Activated T-helper 1 cell treated with anti-CD3 and anti-CD28 coated beads, Interleukin-2, amount 50 U/mL, for 16 hours (primary cell): Measurements from ENCODE around the gene KPNA4.

Source experiments
- DNase-seq, 2 donors: peaks; one replicate each; pipeline ENCODE4 v3.0.0-alpha.2; 2020; ENCODE audit warnings: low read depth in 1 of 2, low spot score in 1 of 2

Gene KPNA4

GRCh38 chr3:160498202-160498601 is 67.2 kb downstream of the KPNA4 start:
- no peak for DNase-seq

- DNase-seq, result no peak
These were observed 75.2 kb downstream of the KPNA4 start for GRCh38 chr3:160490166-160490565.

- no peak for DNase-seq
These were observed 78.9 kb downstream of the KPNA4 start for GRCh38 chr3:160486459-160486869.

GRCh38 chr3:160482796-160483195 is 82.6 kb downstream of the KPNA4 start:
- no peak for DNase-seq

GRCh38 chr3:160481856-160482255 is 83.5 kb downstream of the KPNA4 start:
- no peak for DNase-seq

GRCh38 chr3:160480931-160481330 is 84.4 kb downstream of the KPNA4 start:
- no peak for DNase-seq

- DNase-seq, result no peak
These were observed 86.0 kb downstream of the KPNA4 start for GRCh38 chr3:160479376-160479775.

GRCh38 chr3:160478338-160478737 is 87.0 kb downstream of the KPNA4 start:
- DNase-seq, result no peak

- DNase-seq, result no peak
These were observed 87.6 kb downstream of the KPNA4 start for GRCh38 chr3:160477750-160478149.

- no peak for DNase-seq
These were observed 89.5 kb downstream of the KPNA4 start for GRCh38 chr3:160475884-160476283.

- no peak for DNase-seq
These were observed 90.2 kb downstream of the KPNA4 start for GRCh38 chr3:160475153-160475552.

GRCh38 chr3:160474416-160474838 is 90.9 kb downstream of the KPNA4 start:
- DNase-seq, result no peak

- no peak for DNase-seq
These were observed 91.4 kb downstream of the KPNA4 start for GRCh38 chr3:160473978-160474377.

GRCh38 chr3:160473221-160473620 is 92.2 kb downstream of the KPNA4 start:
- DNase-seq, result no peak

GRCh38 chr3:160472344-160472743 is 93.0 kb downstream of the KPNA4 start:
- no peak for DNase-seq

- no peak for DNase-seq
These were observed 93.5 kb downstream of the KPNA4 start for GRCh38 chr3:160471892-160472291.

- no peak for DNase-seq
These were observed 95.2 kb downstream of the KPNA4 start for GRCh38 chr3:160470181-160470580.

- DNase-seq, result no peak
These were observed 100.4 kb downstream of the KPNA4 start for GRCh38 chr3:160464971-160465370.

GRCh38 chr3:160464321-160464720 is 101.0 kb downstream of the KPNA4 start:
- no peak for DNase-seq

GRCh38 chr3:160460033-160460432 is 105.3 kb downstream of the KPNA4 start:
- no peak for DNase-seq

- DNase-seq, result no peak
These were observed 105.9 kb downstream of the KPNA4 start for GRCh38 chr3:160459450-160459970.

GRCh38 chr3:160458151-160458550 is 107.2 kb downstream of the KPNA4 start:
- DNase-seq, result no peak

- DNase-seq, result no peak
These were observed 109.5 kb downstream of the KPNA4 start for GRCh38 chr3:160455846-160456245.

- DNase-seq, result no peak
These were observed 110.4 kb downstream of the KPNA4 start for GRCh38 chr3:160454995-160455394.
